ENCODE data around the gene EXOC1L.

Gene EXOC1L

GRCh38 chr4:55884851-55885219 lies 65.2 kb downstream of the EXOC1L start:
- DNase-seq, result no peak

Data from COR-L47 (cell line).